ENCODE results near the gene EMID1.

GRCh38 chr22:29272624-29273023 is 66.9 kb downstream of the EMID1 start:
- TF ChIP-seq CTCF (conservative IDR thresholded peaks at IDR 0.05 in 1 of 2, IDR thresholded peaks at IDR 0.05 in 1 of 2; ENCODE audit: extremely low read depth in 1 of 2, insufficient read depth in 1 of 2, low read depth in 1 of 2, low read length in 2 of 2) (no peak), EZH2 (IDR thresholded peaks at IDR 0.05; ENCODE audit: borderline replicate concordance, low read length) (no peak)
